Muscle of leg (tissue), 11 donors: ENCODE results near the gene TTC5. TPM values are rescaled to one million over a fixed set of nuclear protein-coding genes. Genes with fewer than 3 reads are reported as not detected.
"Not testable (repeated sequence)": the region's sequence is repeated elsewhere in the genome, so short reads cannot be mapped to it uniquely, and the experiment has no call there.

Experiments used
- DNase-seq: peaks from one replicate; pipeline ENCODE4 v3.0.0; 2013
- H3K27ac ChIP-seq: one replicate; pipeline ENCODE4 v1.5.1; 2013; ENCODE audit warnings: mild to moderate bottlenecking, low read length, control low read depth
- H3K27me3 ChIP-seq: one replicate; pipeline ENCODE4 v1.6.1; 2013; ENCODE audit warnings: low read length; ENCODE audit not compliant: control insufficient read depth, insufficient read depth
- H3K36me3 ChIP-seq: one replicate; pipeline ENCODE4 v1.6.1; 2013; ENCODE audit warnings: low read length; ENCODE audit not compliant: control insufficient read depth, insufficient read depth
- H3K4me1 ChIP-seq: one replicate; pipeline ENCODE4 v1.6.1; 2013; ENCODE audit warnings: low read length; ENCODE audit not compliant: control insufficient read depth, insufficient read depth
- H3K4me3 ChIP-seq: one replicate; pipeline ENCODE4 v1.5.1; 2013; ENCODE audit warnings: low read length, control low read depth
- H3K9me3 ChIP-seq: replicated peaks from 2 replicates; pipeline ENCODE4 v1.6.1; 2013; ENCODE audit warnings: low read depth, low read length; ENCODE audit not compliant: control insufficient read depth
- WGBS: methylation state at CpG from one replicate; pipeline ENCODE4 v1.1.5; 2013; ENCODE audit warnings: missing lambda C conversion rate; ENCODE audit not compliant: insufficient coverage; 5-methylcytosine and 5-hydroxymethylcytosine counted together
- polyA plus RNA-seq, 8 donors: library from polyadenylated mRNA; unstranded; fragments of 120-200 nt; gene quantifications; one replicate each; pipeline versions ENCODE4 v1.2.1 to v1.2.3, GENCODE V29; 2013; ENCODE audit warnings: inconsistent platforms in 1 of 8, low replicate concordance in 1 of 8; ENCODE audit not compliant: insufficient read length in 8 of 8, insufficient read depth in 1 of 8
- total RNA-seq: library from RNA; stranded (reverse); fragments of 120-200 nt; gene quantifications from one replicate; pipeline ENCODE4 v1.2.4, GENCODE V29; 2013

The TTC5 gene
- total and polyA plus RNA-seq, 9 donors = 9.6 to 16.0 (median 11.8) TPM

GRCh38 chr14:20341646-20342045 is 35.9 kb upstream of the TTC5 start:
- Histone ChIP-seq H3K9me3 (no peaks in the 10 kb centered on the region), H3K4me1 (no peaks in the 10 kb centered on the region), H3K27me3 (peaks cover 2% of the 10 kb centered on the region), H3K27ac (no peak overlapping the region), H3K36me3 (peaks cover 10% of the 10 kb centered on the region), H3K4me3 (peak overlapping the region; percentile 86)
- no peak for DNase-seq
- WGBS = no CpG with 5 or more reads among the region's 2 CpGs

GRCh38 chr14:20341032-20341431 is 35.3 kb upstream of the TTC5 start:
- not testable (repeated sequence) for H3K9me3 ChIP-seq, H3K36me3 ChIP-seq, H3K4me1 ChIP-seq, H3K4me3 ChIP-seq, H3K27me3 ChIP-seq, H3K27ac ChIP-seq, DNase-seq
- WGBS = 100% methylated on average over 1 of the region's 4 CpGs

GRCh38 chr14:20334017-20334416 is 28.3 kb upstream of the TTC5 start:
- Histone ChIP-seq H3K9me3 (no peaks in the 10 kb centered on the region), H3K4me1 (peaks cover 2% of the 10 kb centered on the region), H3K27me3 (peaks cover 2% of the 10 kb centered on the region), H3K4me3 (no peak overlapping the region), H3K36me3 (no peaks in the 10 kb centered on the region), H3K27ac (no peak overlapping the region)
- no peak for DNase-seq
- WGBS = no CpG with 5 or more reads among the region's 7 CpGs

- Histone ChIP-seq H3K36me3 (no peaks in the 10 kb centered on the region), H3K27me3 (peaks cover 2% of the 10 kb centered on the region), H3K4me3 (peak overlapping the region; percentile 70), H3K9me3 (no peaks in the 10 kb centered on the region), H3K27ac (peak overlapping the region; percentile 94), H3K4me1 (peaks cover 2% of the 10 kb centered on the region)
- WGBS = no CpG with 5 or more reads among the region's 3 CpGs
- DNase-seq = no peak
Observed at GRCh38 chr14:20333494-20333841, 27.7 kb upstream of the TTC5 start.

DNA sequence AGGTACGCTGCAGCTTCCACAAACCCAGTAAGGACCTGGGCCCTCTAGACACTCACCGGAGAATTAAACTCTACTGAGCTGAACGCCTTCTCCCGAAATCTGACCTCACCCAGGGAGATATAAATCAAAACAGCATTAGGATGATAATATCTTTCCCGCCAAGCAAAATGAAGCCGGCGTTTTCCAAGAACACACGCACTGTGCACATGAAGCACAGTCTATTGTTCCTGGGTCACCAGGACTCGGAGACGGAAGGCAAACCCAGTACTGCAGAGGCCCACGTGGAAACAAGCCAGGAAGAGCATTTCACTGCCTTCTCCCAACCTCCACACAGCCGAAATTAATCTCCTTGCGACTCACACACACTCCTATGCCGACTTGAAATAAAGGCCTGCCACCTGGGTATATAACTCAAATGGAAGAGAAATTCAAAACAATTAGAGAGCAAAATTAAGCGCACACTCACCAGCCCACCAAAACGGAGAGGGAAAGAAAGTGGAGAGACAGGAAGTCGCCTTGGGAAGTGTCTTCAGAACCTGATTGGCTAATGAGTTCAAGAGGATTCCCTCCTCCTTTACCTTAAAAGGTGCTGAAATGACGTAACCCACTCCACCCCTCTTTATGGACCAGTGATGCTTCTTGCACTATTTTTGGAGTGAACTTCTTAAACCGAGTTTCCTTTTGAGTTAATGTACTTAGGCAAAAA is 27.2 kb upstream of the TTC5 start, which contains the start of gene CCNB1IP1:
CCNB1IP1 (minus strand) TSS at position 492 of the 706 bp plus-strand sequence. CDS start 16,756 bp downstream, outside the sequence.
- WGBS = 0% methylated on average over 6 of the region's 19 CpGs

DNA sequence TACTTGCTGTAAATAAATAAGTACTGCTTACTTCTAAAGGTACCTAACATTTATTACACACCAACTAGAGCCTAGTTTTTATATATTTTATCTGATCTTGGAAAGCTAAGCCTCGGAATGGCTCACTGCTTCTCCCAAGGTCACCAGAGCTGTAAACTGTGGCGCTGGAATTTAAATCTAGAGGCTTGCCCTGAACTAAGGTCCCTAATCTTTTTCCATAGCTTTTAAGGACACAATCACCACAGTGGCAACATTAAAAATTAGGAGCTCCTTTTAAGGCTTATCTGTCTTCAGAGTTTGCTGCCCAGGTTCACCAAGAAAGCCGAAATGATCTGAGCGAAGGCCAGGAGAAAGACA is 26.7 kb upstream of the TTC5 start:
- H3K4me3 ChIP-seq = peak overlapping the region; percentile 70
- no peak for DNase-seq
- no peaks in the 10 kb centered on the region for H3K36me3 ChIP-seq
- peak overlapping the region; percentile 94 for H3K27ac ChIP-seq
- peaks cover 2% of the 10 kb centered on the region for H3K4me1 ChIP-seq
- no peaks in the 10 kb centered on the region for H3K9me3 ChIP-seq
- no peaks in the 10 kb centered on the region for H3K27me3 ChIP-seq
- WGBS = 0% methylated on average over 3 of the region's 4 CpGs

More for the DNA sequence above, 27.2 kb upstream of the TTC5 start, which contains the start of gene CCNB1IP1:
- H3K4me3 ChIP-seq = peak within 1 kb of the TSS; percentile 70
- peak within 1 kb of the TSS; percentile 94 for H3K27ac ChIP-seq
- H3K27me3 ChIP-seq = no peaks in the 10 kb centered on the region
- H3K9me3 ChIP-seq = no peaks in the 10 kb centered on the region
- H3K36me3 ChIP-seq = no peaks in the 10 kb centered on the region
- peak; percentile 96 for DNase-seq
- H3K4me1 ChIP-seq = peaks cover 2% of the 10 kb centered on the region

GRCh38 chr14:20331053-20331613 is 25.4 kb upstream of the TTC5 start:
- no CpG with 5 or more reads among the region's 2 CpGs for WGBS
- DNase-seq = no peak
- H3K27ac ChIP-seq = no peak overlapping the region
- H3K36me3 ChIP-seq = peaks cover 3% of the 10 kb centered on the region
- peaks cover 2% of the 10 kb centered on the region for H3K4me1 ChIP-seq
- H3K9me3 ChIP-seq = no peaks in the 10 kb centered on the region
- H3K4me3 ChIP-seq = no peak overlapping the region
- H3K27me3 ChIP-seq = no peaks in the 10 kb centered on the region

DNA sequence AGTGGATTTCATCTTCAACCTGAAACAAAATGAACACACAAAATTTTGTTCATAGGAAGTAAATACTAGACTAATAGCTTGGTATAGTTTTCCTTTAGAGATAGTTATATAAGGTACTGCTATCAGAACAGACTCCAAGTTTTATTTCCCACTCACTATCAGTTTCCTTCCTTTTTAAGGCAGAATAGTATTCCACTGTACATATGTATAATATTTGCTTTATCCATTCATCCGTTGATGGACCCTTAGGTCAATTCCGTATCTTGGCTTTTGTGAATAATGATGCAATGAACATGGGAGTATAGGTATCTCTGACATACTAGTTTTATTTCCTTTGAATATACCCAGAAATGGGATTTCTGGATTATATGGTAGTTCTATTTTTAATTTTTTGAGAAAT is 23.6 kb upstream of the TTC5 start:
- Histone ChIP-seq H3K27me3 (no peaks in the 10 kb centered on the region), H3K27ac (no peak overlapping the region), H3K4me1 (peaks cover 2% of the 10 kb centered on the region), H3K9me3 (no peaks in the 10 kb centered on the region), H3K36me3 (peaks cover 11% of the 10 kb centered on the region), H3K4me3 (no peak overlapping the region)
- no peak for DNase-seq
- WGBS = no CpG with 5 or more reads among the region's 2 CpGs

DNA sequence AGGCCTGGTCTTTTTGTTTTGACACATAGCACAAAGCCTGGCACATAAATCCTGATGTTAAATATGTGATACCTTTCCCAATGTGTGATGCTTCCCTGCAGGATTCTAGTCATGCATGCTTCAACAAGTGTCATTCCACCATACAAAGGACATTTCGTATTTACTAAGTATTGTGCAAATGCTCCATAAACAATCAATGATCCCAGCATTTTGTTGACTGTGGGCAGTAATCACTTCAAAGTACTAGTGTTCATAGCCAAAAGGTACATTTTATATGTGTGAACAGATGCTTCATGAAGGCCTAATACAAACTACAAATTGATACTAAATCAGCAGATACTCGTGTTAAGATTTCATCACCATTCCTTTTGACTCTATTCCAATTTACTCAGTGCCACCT is 23.0 kb upstream of the TTC5 start:
- H3K27me3 ChIP-seq = no peaks in the 10 kb centered on the region
- H3K4me1 ChIP-seq = peaks cover 2% of the 10 kb centered on the region
- H3K36me3 ChIP-seq = peaks cover 11% of the 10 kb centered on the region
- H3K4me3 ChIP-seq = no peak overlapping the region
- WGBS = no CpG with 5 or more reads among the region's 2 CpGs
- H3K27ac ChIP-seq = no peak overlapping the region
- H3K9me3 ChIP-seq = no peaks in the 10 kb centered on the region
- DNase-seq = no peak

GRCh38 chr14:20327005-20327869 is 21.5 kb upstream of the TTC5 start:
- Histone ChIP-seq H3K9me3 (no peaks in the 10 kb centered on the region), H3K36me3 (peaks cover 20% of the 10 kb centered on the region), H3K27ac (no peak overlapping the region), H3K4me3 (no peak overlapping the region), H3K27me3 (no peaks in the 10 kb centered on the region), H3K4me1 (no peaks in the 10 kb centered on the region)
- no CpG with 5 or more reads among the region's 8 CpGs for WGBS
- peak; percentile 82 for DNase-seq
